HCT116 (cell line): Measurements from ENCODE around the gene TARBP1.

ENCODE experiments used
- CEBPB ChIP-seq: IDR thresholded peaks from 2 replicates; pipeline ENCODE4 v1.6.1; 2012; ENCODE audit warnings: low read depth
- EZH2 ChIP-seq: fragments of 200-600 bp; sonication (generic); IDR thresholded peaks from 2 replicates; pipeline ENCODE4 v1.6.1; 2017; ENCODE audit warnings: antibody characterized with exemption, mixed run types
- POLR2A ChIP-seq: IDR thresholded peaks from 2 replicates; pipeline ENCODE4 v1.7.0; 2011; ENCODE audit warnings: borderline replicate concordance; ENCODE audit not compliant: insufficient read depth, insufficient read length; ENCODE audit errors: extremely low read depth
- POLR2AphosphoS5 ChIP-seq: IDR thresholded peaks from 2 replicates; pipeline ENCODE4 v1.6.1; 2011; ENCODE audit warnings: mild to moderate bottlenecking, low read depth, low read length, moderate library complexity
- RAD21 ChIP-seq: IDR thresholded peaks from 2 replicates; pipeline ENCODE4 v1.6.1; 2012; ENCODE audit warnings: low read depth, mild to moderate bottlenecking
- ZFX ChIP-seq: fragments of 450-650 bp; IDR thresholded peaks from 2 replicates; pipeline ENCODE4 v1.6.1; 2017
- ZNF274 ChIP-seq: fragments of 200-500 bp; sonication (Bioruptor generic); IDR thresholded peaks from 2 replicates; pipeline ENCODE4 v1.6.1; 2014; ENCODE audit warnings: mild to moderate bottlenecking, low read depth, low read length, inconsistent platforms
- TF ChIP-seq, protein P1 (sequence below), 3 experiments: fragments of 200-600 bp in 1 of 3; sonication (generic) in 1 of 3; IDR thresholded peaks in 2 of 3; conservative IDR thresholded peaks in 1 of 3; 2 replicates each; pipeline ENCODE4 v1.5.1; 2012 to 2017; ENCODE audit warnings: low read depth in 2 of 3, low read length in 2 of 3, antibody characterized with exemption in 1 of 3, borderline replicate concordance in 1 of 3, control low read depth in 1 of 3, mild to moderate bottlenecking in 1 of 3, mixed read lengths in 1 of 3, mixed run types in 1 of 3, moderate library complexity in 1 of 3; ENCODE audit not compliant: insufficient read depth in 1 of 3
- TF ChIP-seq, protein P2 (sequence below): IDR thresholded peaks from 2 replicates; pipeline ENCODE4 v1.6.1; 2012
- TF ChIP-seq, protein P3 (sequence below): IDR thresholded peaks from 2 replicates; pipeline ENCODE4 v1.6.1; 2012; ENCODE audit warnings: low read depth

DNA sequence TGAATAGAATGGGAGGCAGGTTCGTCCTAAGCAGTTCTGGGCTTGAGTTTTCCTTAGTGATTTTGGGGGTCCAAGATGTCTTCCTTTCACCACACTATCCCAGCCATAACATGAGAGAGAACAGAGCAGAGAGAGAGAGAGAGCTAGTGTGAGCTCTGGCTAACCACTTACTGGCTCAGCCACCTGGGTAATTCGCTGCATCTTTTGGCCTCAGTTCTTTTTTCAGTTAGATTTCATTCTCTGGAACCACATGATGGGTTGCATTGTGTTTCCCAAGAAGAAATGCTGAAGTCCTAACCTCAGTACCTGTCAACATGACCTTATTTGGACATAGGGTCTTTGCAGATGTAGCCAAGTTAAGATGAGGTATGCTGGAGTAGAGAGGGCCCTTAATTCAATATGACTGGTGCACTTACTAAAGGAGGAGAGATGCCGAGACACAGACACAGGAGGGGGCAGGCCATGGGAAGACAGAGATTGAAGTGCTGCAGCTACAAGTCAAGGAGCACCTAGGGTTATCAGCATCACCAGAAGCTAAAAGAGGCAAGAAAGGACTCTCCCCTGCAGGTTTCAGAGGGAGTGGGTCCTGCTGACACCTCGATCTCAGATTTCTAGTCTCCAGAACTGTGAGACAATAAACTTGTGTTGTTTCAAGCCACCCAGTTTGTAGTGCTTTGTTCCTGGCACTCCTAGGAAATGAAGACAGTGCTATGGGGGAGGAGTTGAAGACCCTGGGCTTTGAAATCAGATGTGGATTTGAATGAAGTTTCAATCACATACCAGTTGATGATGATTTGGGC lies 26.2 kb upstream of the TARBP1 start:
- TF ChIP-seq POLR2A = no peak
- TF ChIP-seq, protein P1, sequence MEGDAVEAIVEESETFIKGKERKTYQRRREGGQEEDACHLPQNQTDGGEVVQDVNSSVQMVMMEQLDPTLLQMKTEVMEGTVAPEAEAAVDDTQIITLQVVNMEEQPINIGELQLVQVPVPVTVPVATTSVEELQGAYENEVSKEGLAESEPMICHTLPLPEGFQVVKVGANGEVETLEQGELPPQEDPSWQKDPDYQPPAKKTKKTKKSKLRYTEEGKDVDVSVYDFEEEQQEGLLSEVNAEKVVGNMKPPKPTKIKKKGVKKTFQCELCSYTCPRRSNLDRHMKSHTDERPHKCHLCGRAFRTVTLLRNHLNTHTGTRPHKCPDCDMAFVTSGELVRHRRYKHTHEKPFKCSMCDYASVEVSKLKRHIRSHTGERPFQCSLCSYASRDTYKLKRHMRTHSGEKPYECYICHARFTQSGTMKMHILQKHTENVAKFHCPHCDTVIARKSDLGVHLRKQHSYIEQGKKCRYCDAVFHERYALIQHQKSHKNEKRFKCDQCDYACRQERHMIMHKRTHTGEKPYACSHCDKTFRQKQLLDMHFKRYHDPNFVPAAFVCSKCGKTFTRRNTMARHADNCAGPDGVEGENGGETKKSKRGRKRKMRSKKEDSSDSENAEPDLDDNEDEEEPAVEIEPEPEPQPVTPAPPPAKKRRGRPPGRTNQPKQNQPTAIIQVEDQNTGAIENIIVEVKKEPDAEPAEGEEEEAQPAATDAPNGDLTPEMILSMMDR (IDR thresholded peaks at IDR 0.05 in 2 of 3, conservative IDR thresholded peaks at IDR 0.05 in 1 of 3; ENCODE audit: borderline replicate concordance in 1 of 3, insufficient read depth in 1 of 3, low read depth in 2 of 3, low read length in 2 of 3) = no peak
- no peak for TF ChIP-seq CEBPB
- TF ChIP-seq ZNF274 = no peak
- TF ChIP-seq ZFX = no peak
- TF ChIP-seq, protein P2, sequence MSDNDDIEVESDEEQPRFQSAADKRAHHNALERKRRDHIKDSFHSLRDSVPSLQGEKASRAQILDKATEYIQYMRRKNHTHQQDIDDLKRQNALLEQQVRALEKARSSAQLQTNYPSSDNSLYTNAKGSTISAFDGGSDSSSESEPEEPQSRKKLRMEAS = no peak
- TF ChIP-seq, protein P3, sequence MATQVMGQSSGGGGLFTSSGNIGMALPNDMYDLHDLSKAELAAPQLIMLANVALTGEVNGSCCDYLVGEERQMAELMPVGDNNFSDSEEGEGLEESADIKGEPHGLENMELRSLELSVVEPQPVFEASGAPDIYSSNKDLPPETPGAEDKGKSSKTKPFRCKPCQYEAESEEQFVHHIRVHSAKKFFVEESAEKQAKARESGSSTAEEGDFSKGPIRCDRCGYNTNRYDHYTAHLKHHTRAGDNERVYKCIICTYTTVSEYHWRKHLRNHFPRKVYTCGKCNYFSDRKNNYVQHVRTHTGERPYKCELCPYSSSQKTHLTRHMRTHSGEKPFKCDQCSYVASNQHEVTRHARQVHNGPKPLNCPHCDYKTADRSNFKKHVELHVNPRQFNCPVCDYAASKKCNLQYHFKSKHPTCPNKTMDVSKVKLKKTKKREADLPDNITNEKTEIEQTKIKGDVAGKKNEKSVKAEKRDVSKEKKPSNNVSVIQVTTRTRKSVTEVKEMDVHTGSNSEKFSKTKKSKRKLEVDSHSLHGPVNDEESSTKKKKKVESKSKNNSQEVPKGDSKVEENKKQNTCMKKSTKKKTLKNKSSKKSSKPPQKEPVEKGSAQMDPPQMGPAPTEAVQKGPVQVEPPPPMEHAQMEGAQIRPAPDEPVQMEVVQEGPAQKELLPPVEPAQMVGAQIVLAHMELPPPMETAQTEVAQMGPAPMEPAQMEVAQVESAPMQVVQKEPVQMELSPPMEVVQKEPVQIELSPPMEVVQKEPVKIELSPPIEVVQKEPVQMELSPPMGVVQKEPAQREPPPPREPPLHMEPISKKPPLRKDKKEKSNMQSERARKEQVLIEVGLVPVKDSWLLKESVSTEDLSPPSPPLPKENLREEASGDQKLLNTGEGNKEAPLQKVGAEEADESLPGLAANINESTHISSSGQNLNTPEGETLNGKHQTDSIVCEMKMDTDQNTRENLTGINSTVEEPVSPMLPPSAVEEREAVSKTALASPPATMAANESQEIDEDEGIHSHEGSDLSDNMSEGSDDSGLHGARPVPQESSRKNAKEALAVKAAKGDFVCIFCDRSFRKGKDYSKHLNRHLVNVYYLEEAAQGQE = no peak
- TF ChIP-seq POLR2AphosphoS5 = no peak
- no peak for TF ChIP-seq RAD21
- TF ChIP-seq EZH2 = no peak
